GM12878 (cell line): ENCODE results near the gene GMDS. TPM values are rescaled to one million over a fixed set of nuclear protein-coding genes. Genes with fewer than 3 reads are reported as not detected.

Source experiments
- ATF2 ChIP-seq: IDR thresholded peaks from 2 replicates; pipeline ENCODE4 v1.6.1; 2012; ENCODE audit warnings: low read length, inconsistent platforms
- BACH1 ChIP-seq: fragments of 450-650 bp; IDR thresholded peaks from 2 replicates; pipeline ENCODE4 v1.6.1; 2017; ENCODE audit warnings: mild to moderate bottlenecking, borderline replicate concordance
- BCL11A ChIP-seq: IDR thresholded peaks from 2 replicates; pipeline ENCODE4 v1.6.1; 2011; ENCODE audit warnings: low read depth, low read length
- BCLAF1 ChIP-seq: fragments of 450-650 bp; IDR thresholded peaks from 2 replicates; pipeline ENCODE4 v1.6.1; 2017; ENCODE audit warnings: antibody characterized with exemption, mild to moderate bottlenecking, moderate library complexity
- CBFB ChIP-seq: IDR thresholded peaks from 2 replicates; pipeline ENCODE4 v1.6.1; 2016; ENCODE audit warnings: antibody characterized with exemption, low read depth
- E2F4 ChIP-seq: IDR thresholded peaks from 2 replicates; pipeline ENCODE4 v1.6.1; 2012; ENCODE audit warnings: low read depth, low read length, improper control_type of control experiment
- EGR1 ChIP-seq, 2 experiments: IDR thresholded peaks; 1 replicate in 1 of 2; 2 replicates in 1 of 2; pipeline ENCODE4 v1.6.1; 2011 to 2012; ENCODE audit warnings: low read depth in 2 of 2, low read length in 2 of 2, borderline replicate concordance in 1 of 2, mild to moderate bottlenecking in 1 of 2, moderate library complexity in 1 of 2
- EP300 ChIP-seq, 2 experiments: fragments of 150-350 bp in 1 of 2; IDR thresholded peaks; 2 replicates each; pipeline ENCODE4 v1.6.1; 2011 to 2012; ENCODE audit warnings: low read depth in 2 of 2, low read length in 2 of 2, borderline replicate concordance in 1 of 2, improper control_type of control experiment in 1 of 2, inconsistent platforms in 1 of 2; ENCODE audit not compliant: control insufficient read depth in 1 of 2
- EZH2 ChIP-seq: IDR thresholded peaks from 2 replicates; pipeline ENCODE4 v1.6.1; 2012; ENCODE audit warnings: low read depth, mild to moderate bottlenecking, control low read depth, inconsistent platforms, low read length, borderline replicate concordance; ENCODE audit not compliant: control insufficient read depth
- FOXM1 ChIP-seq: IDR thresholded peaks from 2 replicates; pipeline ENCODE4 v1.6.1; 2012; ENCODE audit warnings: low read depth, mild to moderate bottlenecking, inconsistent platforms, low read length, moderate library complexity
- HSF1 ChIP-seq: fragments of 150-350 bp; IDR thresholded peaks from 2 replicates; pipeline ENCODE4 v1.6.1; 2014; ENCODE audit warnings: mild to moderate bottlenecking, low read depth, low read length
- IRF4 ChIP-seq: IDR thresholded peaks from 2 replicates; pipeline ENCODE4 v1.6.1; 2011; ENCODE audit warnings: low read depth, low read length
- MEF2A ChIP-seq: IDR thresholded peaks from 2 replicates; pipeline ENCODE4 v1.6.1; 2011; ENCODE audit warnings: low read depth, mild to moderate bottlenecking, low read length, moderate library complexity; ENCODE audit not compliant: insufficient read depth
- MTA3 ChIP-seq: IDR thresholded peaks from 2 replicates; pipeline ENCODE4 v1.6.1; 2012; ENCODE audit warnings: low read length, inconsistent platforms, borderline replicate concordance
- NFIC ChIP-seq: IDR thresholded peaks from 2 replicates; pipeline ENCODE4 v1.6.1; 2012; ENCODE audit warnings: low read depth, mild to moderate bottlenecking, inconsistent platforms, low read length, moderate library complexity
- NFYB ChIP-seq: IDR thresholded peaks from 2 replicates; pipeline ENCODE4 v1.6.1; 2011; ENCODE audit warnings: low read depth, mild to moderate bottlenecking, low read length, improper control_type of control experiment, moderate library complexity; ENCODE audit not compliant: insufficient read depth
- PAX5 ChIP-seq: IDR thresholded peaks from 2 replicates; pipeline ENCODE4 v1.6.1; 2011; ENCODE audit warnings: low read depth, low read length, borderline replicate concordance
- SMC3 ChIP-seq: IDR thresholded peaks from 2 replicates; pipeline ENCODE4 v1.6.1; 2011; ENCODE audit warnings: low read length, improper control_type of control experiment, borderline replicate concordance
- SPI1 ChIP-seq: IDR thresholded peaks from 2 replicates; pipeline ENCODE4 v1.6.1; 2011; ENCODE audit warnings: low read depth, mild to moderate bottlenecking, low read length, moderate library complexity, borderline replicate concordance; ENCODE audit not compliant: insufficient read depth
- SUZ12 ChIP-seq: fragments of 200-600 bp; sonication (generic); IDR thresholded peaks from one replicate; pipeline ENCODE4 v1.6.1; 2018; ENCODE audit warnings: antibody characterized with exemption, mild to moderate bottlenecking; ENCODE audit not compliant: unreplicated experiment
- TCF3 ChIP-seq: IDR thresholded peaks from 2 replicates; pipeline ENCODE4 v1.6.1; 2012; ENCODE audit warnings: low read depth, mild to moderate bottlenecking, low read length, borderline replicate concordance; ENCODE audit not compliant: insufficient read depth
- polyA plus RNA-seq, 11 experiments: library from polyadenylated mRNA; depleted of rRNA in 4 of 11; unstranded in 6 of 11; stranded (reverse) in 5 of 11; fragments of >200 nt; fragmentation: Nextera tagmentation in 4 of 11; fragmentation: Illumina TruSeq in 1 of 11; extraction: Ambion mirVana in 4 of 11; extraction: Trizol in 1 of 11; gene quantifications; 1 replicate in 1 of 11; 2 replicates in 10 of 11; pipeline versions ENCODE4 v1.2.1 to v1.2.3, GENCODE V29; 2011 to 2016; ENCODE audit warnings: inconsistent platforms in 2 of 11, missing spikeins in 2 of 11, low read depth in 1 of 11
- total RNA-seq, 4 experiments: library from RNA; depleted of rRNA in 3 of 4; stranded (reverse); fragments of >200 nt in 3 of 4; fragmentation: Illumina TruSeq in 1 of 4; extraction: Trizol in 1 of 4; gene quantifications; 2 replicates each; pipeline versions ENCODE4 v1.2.1 to v1.2.3, GENCODE V29; 2013 to 2021

The GMDS gene
- total and polyA plus RNA-seq, 10 of the 15 experiments (the other 5 are each of a cell fraction or from before 2014, with no cell fraction given) = 0.61 to 53.8 (median 29.3) TPM

- TF ChIP-seq IRF4 = peak; percentile 42; the same call in 1 of the 2 replicates
- TF ChIP-seq PAX5 = peak; percentile 34; the same call in 1 of the 2 replicates
- TF ChIP-seq SPI1 = peak; percentile 33; the same call in 1 of the 2 replicates
- no peak for TF ChIP-seq BACH1
- 0 out of 2 replicates have a peak, but pooled peaks have one; percentile 36 for TF ChIP-seq MTA3
- no peak for TF ChIP-seq TCF3
- peak; percentile 76 for TF ChIP-seq NFIC
- no peak for TF ChIP-seq EZH2
- no peak for TF ChIP-seq SUZ12
- TF ChIP-seq EP300 (IDR thresholded peaks at IDR 0.05; ENCODE audit: borderline replicate concordance in 1 of 2, control insufficient read depth in 1 of 2, low read depth in 2 of 2, low read length in 2 of 2) = peak in 1 of 2 experiments; percentile 41; a peak in 1 of 4 replicates
- TF ChIP-seq BCLAF1 = no peak
- no peak for TF ChIP-seq E2F4
- TF ChIP-seq SMC3 = no peak
- peak; percentile 27; the same call in 1 of the 2 replicates for TF ChIP-seq FOXM1
- TF ChIP-seq NFYB = no peak
- TF ChIP-seq MEF2A = peak; percentile 42; the same call in 1 of the 2 replicates
- TF ChIP-seq ATF2 = peak; percentile 44; the same call in 1 of the 2 replicates
- no peak for TF ChIP-seq EGR1 (IDR thresholded peaks at IDR 0.05; ENCODE audit: borderline replicate concordance in 1 of 2, low read depth in 2 of 2, low read length in 2 of 2)
- TF ChIP-seq BCL11A = peak; percentile 54; the same call in 1 of the 2 replicates
- TF ChIP-seq HSF1 = no peak
- TF ChIP-seq CBFB = peak; percentile 82
Observed at GRCh38 chr6:2157441-2158127, 87.8 kb downstream of the GMDS start (continued).
